OCI-LY3 (cell line): Measurements from ENCODE around the gene CPTP.

Experiments used
- H2AFZ ChIP-seq: fragments of 200-600, 300-600 bp; shearing (Covaris generic); 2 replicates; pipeline ENCODE4 v1.6.0; 2014; ENCODE audit warnings: antibody characterized with exemption, low read depth, low read length
- H3K27ac ChIP-seq: fragments of 200-600, 300-600 bp; sonication (generic); 2 replicates; pipeline ENCODE4 v1.5.1; 2014; ENCODE audit warnings: mild to moderate bottlenecking, low read length, moderate library complexity, mixed read lengths
- H3K27me3 ChIP-seq: fragments of 200-600, 300-600 bp; sonication (generic); 2 replicates; pipeline ENCODE4 v1.6.1; 2014; ENCODE audit warnings: low read depth, low read length, mixed read lengths
- H3K36me3 ChIP-seq: fragments of 200-600, 300-600 bp; sonication (generic); replicated peaks from 2 replicates; pipeline ENCODE3; 2014; ENCODE audit warnings: low read depth, low read length, mixed read lengths
- H3K4me1 ChIP-seq: fragments of 300-600, 200-600 bp; sonication (generic); 2 replicates; pipeline ENCODE4 v1.6.1; 2014; ENCODE audit warnings: low read length, mixed read lengths
- H3K4me2 ChIP-seq: fragments of 200-600, 300-600 bp; sonication (generic); 2 replicates; pipeline ENCODE4 v1.6.1; 2014; ENCODE audit warnings: low read length, mixed read lengths
- H3K4me3 ChIP-seq: fragments of 300-600, 200-600 bp; sonication (generic); 2 replicates; pipeline ENCODE4 v1.5.1; 2014; ENCODE audit warnings: antibody characterized with exemption, mild to moderate bottlenecking, low read length, moderate library complexity
- H3K79me2 ChIP-seq: fragments of 300-600, 200-600 bp; shearing (Covaris generic); 2 replicates; pipeline ENCODE4 v1.6.1; 2014; ENCODE audit warnings: mild to moderate bottlenecking, low read length, mixed read lengths
- H3K9ac ChIP-seq: fragments of 300-600, 200-600 bp; shearing (Covaris generic); 2 replicates; pipeline ENCODE4 v1.6.0; 2014; ENCODE audit warnings: mild to moderate bottlenecking, low read length, moderate library complexity
- H3K9me3 ChIP-seq: fragments of 200-600, 300-600 bp; shearing (Covaris generic); 2 replicates; pipeline ENCODE4 v1.6.1; 2014; ENCODE audit warnings: low read length, mixed read lengths; ENCODE audit not compliant: insufficient read depth
- H4K20me1 ChIP-seq: fragments of 200-600, 300-600 bp; sonication (generic); 2 replicates; pipeline ENCODE4 v1.6.1; 2016; ENCODE audit warnings: low read length, mixed read lengths; ENCODE audit not compliant: insufficient read depth
- CTCF ChIP-seq: fragments of 200-600, 300-600 bp; sonication (generic); IDR thresholded peaks from 2 replicates; pipeline ENCODE4 v1.5.1; 2014; ENCODE audit warnings: antibody characterized with exemption, low read length, low read depth
- EZH2phosphoT487 ChIP-seq: fragments of 200-600 bp; shearing (Covaris generic); IDR thresholded peaks from 2 replicates; pipeline ENCODE4 v1.6.1; 2018; ENCODE audit warnings: antibody characterized with exemption, mixed run types, low read depth

Gene CPTP

GRCh38 chr1:1373815-1374588, 49.4 kb downstream of the CPTP start:
- Histone ChIP-seq H3K4me3 (peak overlapping the region; percentile 92), H4K20me1 (no peaks in the 10 kb centered on the region), H3K4me1 (peaks cover 23% of the 10 kb centered on the region), H3K79me2 (peaks cover 36% of the 10 kb centered on the region), H3K9ac (peak overlapping the region; percentile 90), H3K36me3 (peaks cover 16% of the 10 kb centered on the region), H2AFZ (no peak overlapping the region), H3K27ac (no peak overlapping the region), H3K9me3 (no peaks in the 10 kb centered on the region), H3K27me3 (no peaks in the 10 kb centered on the region), H3K4me2 (peak overlapping the region; percentile 64)
- TF ChIP-seq EZH2phosphoT487 = no peak
- no peak for TF ChIP-seq CTCF

- H3K4me1 ChIP-seq = peaks cover 23% of the 10 kb centered on the region
- no peaks in the 10 kb centered on the region for H3K9me3 ChIP-seq
- peaks cover 16% of the 10 kb centered on the region for H3K36me3 ChIP-seq
- TF ChIP-seq CTCF (no peak), EZH2phosphoT487 (no peak)
- H3K4me2 ChIP-seq = peak overlapping the region; percentile 64
- H3K9ac ChIP-seq = peak overlapping the region; percentile 90
- no peaks in the 10 kb centered on the region for H3K27me3 ChIP-seq
- H3K79me2 ChIP-seq = peaks cover 36% of the 10 kb centered on the region
- H3K4me3 ChIP-seq = peak overlapping the region; percentile 92
- peak overlapping the region; percentile 74 for H3K27ac ChIP-seq
- H4K20me1 ChIP-seq = no peaks in the 10 kb centered on the region
- H2AFZ ChIP-seq = no peak overlapping the region
These were observed 50.0 kb downstream of the CPTP start for GRCh38 chr1:1374589-1374928.

- no peak within 1 kb of the TSS; the same call in 1 of the 2 replicates for H2AFZ ChIP-seq
- peaks cover 36% of the 10 kb centered on the region for H3K79me2 ChIP-seq
- H3K4me1 ChIP-seq = peaks cover 23% of the 10 kb centered on the region
- no peak for TF ChIP-seq EZH2phosphoT487
- peak; percentile 12; the same call in 1 of the 2 replicates for TF ChIP-seq CTCF
- H3K36me3 ChIP-seq = peaks cover 16% of the 10 kb centered on the region
- H3K9ac ChIP-seq = peak within 1 kb of the TSS; percentile 90
- H3K4me2 ChIP-seq = peak within 1 kb of the TSS; percentile 64
- H3K4me3 ChIP-seq = peak within 1 kb of the TSS; percentile 92
- H3K27ac ChIP-seq = peak within 1 kb of the TSS; percentile 74
- H3K27me3 ChIP-seq = no peaks in the 10 kb centered on the region
- H4K20me1 ChIP-seq = no peaks in the 10 kb centered on the region
- no peaks in the 10 kb centered on the region for H3K9me3 ChIP-seq
These were observed 50.5 kb downstream of the CPTP start, which contains the start of gene AURKAIP1 for GRCh38 chr1:1374929-1375662. Gene AURKAIP1, minus strand, starts transcription at chr1:1375207. Its CDS starts 451 bp downstream, at chr1:1374756.
